GM12878 (cell line): ENCODE measurements around the gene TYRP1.

ENCODE experiments used
- ATF2 ChIP-seq: IDR thresholded peaks from 2 replicates; pipeline ENCODE4 v1.6.1; 2012; ENCODE audit warnings: low read length, inconsistent platforms
- BCL3 ChIP-seq: IDR thresholded peaks from 2 replicates; pipeline ENCODE4 v1.6.1; 2011; ENCODE audit warnings: borderline replicate concordance, low read depth, mild to moderate bottlenecking, moderate library complexity, low read length; ENCODE audit not compliant: insufficient read depth, poor library complexity, severe bottlenecking
- BCLAF1 ChIP-seq: fragments of 450-650 bp; IDR thresholded peaks from 2 replicates; pipeline ENCODE4 v1.6.1; 2017; ENCODE audit warnings: antibody characterized with exemption, mild to moderate bottlenecking, moderate library complexity
- CHD2 ChIP-seq: IDR thresholded peaks from 2 replicates; pipeline ENCODE4 v1.6.1; 2011; ENCODE audit warnings: low read depth, low read length, improper control_type of control experiment, borderline replicate concordance
- CREB1 ChIP-seq: IDR thresholded peaks from 2 replicates; pipeline ENCODE4 v1.6.1; 2012; ENCODE audit warnings: low read depth, mild to moderate bottlenecking, inconsistent platforms
- CREM ChIP-seq: IDR thresholded peaks from 2 replicates; pipeline ENCODE4 v1.6.1; 2014; ENCODE audit warnings: antibody characterized with exemption, low read depth
- CTCF ChIP-seq, 3 experiments: IDR thresholded peaks in 2 of 3; conservative IDR thresholded peaks in 1 of 3; 2 replicates each; pipeline ENCODE4 v1.5.1; 2011; ENCODE audit warnings: low read depth in 3 of 3, low read length in 3 of 3, mild to moderate bottlenecking in 3 of 3, control low read depth in 2 of 3, moderate library complexity in 2 of 3, inconsistent platforms in 1 of 3, mixed read lengths in 1 of 3; ENCODE audit not compliant: control insufficient read depth in 2 of 3, insufficient read depth in 1 of 3; ENCODE audit errors: extremely low read depth in 1 of 3
- HDGF ChIP-seq: fragments of 450-650 bp; IDR thresholded peaks from 2 replicates; pipeline ENCODE4 v1.6.1; 2016; ENCODE audit warnings: antibody characterized with exemption
- MEF2B ChIP-seq: fragments of 450-650 bp; IDR thresholded peaks from 2 replicates; pipeline ENCODE4 v1.6.1; 2018; ENCODE audit warnings: mild to moderate bottlenecking, moderate library complexity; ENCODE audit not compliant: partially characterized antibody, poor library complexity, severe bottlenecking
- MYC ChIP-seq: IDR thresholded peaks from 2 replicates; pipeline ENCODE4 v1.6.1; 2011; ENCODE audit warnings: mild to moderate bottlenecking, low read length, moderate library complexity, inconsistent platforms; ENCODE audit not compliant: insufficient read depth, insufficient replicate concordance, insufficient read length, severe bottlenecking
- NFYA ChIP-seq: IDR thresholded peaks from 2 replicates; pipeline ENCODE4 v1.6.1; 2011; ENCODE audit warnings: low read depth, mild to moderate bottlenecking, low read length, improper control_type of control experiment, borderline replicate concordance
- ZBTB33 ChIP-seq: fragments of 450-650 bp; IDR thresholded peaks from 2 replicates; pipeline ENCODE4 v1.6.1; 2017; ENCODE audit warnings: mild to moderate bottlenecking
- ZNF274 ChIP-seq: IDR thresholded peaks from one replicate; pipeline ENCODE4 v1.8.0; 2011; ENCODE audit not compliant: insufficient read length, insufficient read depth

- TF ChIP-seq CTCF (IDR thresholded peaks at IDR 0.05 in 2 of 3, conservative IDR thresholded peaks at IDR 0.05 in 1 of 3; ENCODE audit: control insufficient read depth in 2 of 3, extremely low read depth in 1 of 3, insufficient read depth in 1 of 3, low read depth in 3 of 3, low read length in 3 of 3) (no peak), HDGF (no peak), ZBTB33 (no peak), MYC (no peak), MEF2B (no peak), ZNF274 (no peak), CHD2 (no peak), ATF2 (no peak), CREM (no peak), BCLAF1 (no peak), CREB1 (no peak), BCL3 (no peak), NFYA (no peak)
Measured at GRCh38 chr9:12698986-12699385, 5.8 kb downstream of the TYRP1 start.
